ENCODE data around the gene SRBD1.

The SRBD1 gene

GRCh38 chr2:45571940-45572339 is 39.1 kb downstream of the SRBD1 start:
- Mint-ChIP-seq H3K27ac (peak overlapping the region in 1 of 2 donors; percentile 60), H3K36me3 (ENCODE audit: insufficient read depth) (peaks cover 16% of the 10 kb centered on the region)

GRCh38 chr2:45570671-45571334 is 40.3 kb downstream of the SRBD1 start:
- DNase-seq (no peak), ATAC-seq (replicated peaks) (no peak)
- Mint-ChIP-seq H3K4me3 (no peak overlapping the region), H3K4me1 (ENCODE audit: low read depth in 2 of 2) (peaks cover 7 to 8% of the 10 kb centered on the region in 2 donors), H3K9me3 (no peaks in the 10 kb centered on the region), H3K27me3 (no peaks in the 10 kb centered on the region), H3K27ac (peak overlapping the region; percentile 41 to 60), H3K36me3 (ENCODE audit: insufficient read depth) (peaks cover 16% of the 10 kb centered on the region)

More at GRCh38 chr2:45571940-45572339, 39.1 kb downstream of the SRBD1 start:
- H3K9me3 Mint-ChIP-seq, result no peaks in the 10 kb centered on the region
- no peak for ATAC-seq (replicated peaks)
- no peak for DNase-seq
- no peaks in the 10 kb centered on the region for H3K27me3 Mint-ChIP-seq
- peaks cover 7 to 8% of the 10 kb centered on the region in 2 donors for H3K4me1 Mint-ChIP-seq (ENCODE audit: low read depth in 2 of 2)
- H3K4me3 Mint-ChIP-seq, result no peak overlapping the region

- H3K36me3 Mint-ChIP-seq (ENCODE audit: insufficient read depth), result peaks cover 16% of the 10 kb centered on the region
- peak overlapping the region; percentile 88 to 92 for H3K27ac Mint-ChIP-seq
- ATAC-seq (replicated peaks) (no peak), DNase-seq (no peak)
- H3K27me3 Mint-ChIP-seq, result no peaks in the 10 kb centered on the region
- peak overlapping the region; percentile 35 to 43 for H3K4me3 Mint-ChIP-seq
- no peaks in the 10 kb centered on the region for H3K9me3 Mint-ChIP-seq
- peaks cover 8 to 11% of the 10 kb centered on the region in 2 donors for H3K4me1 Mint-ChIP-seq (ENCODE audit: low read depth in 2 of 2)
Measured at GRCh38 chr2:45568935-45569334, 42.1 kb downstream of the SRBD1 start.

GRCh38 chr2:45567974-45568789 is 42.9 kb downstream of the SRBD1 start:
- H3K4me3 Mint-ChIP-seq, result peak overlapping the region; percentile 58 to 61
- peaks cover 16% of the 10 kb centered on the region for H3K36me3 Mint-ChIP-seq (ENCODE audit: insufficient read depth)
- DNase-seq (peak in 2 of 3 experiments; percentile 13 to 17), ATAC-seq (replicated peaks) (peak; percentile 99)
- no peaks in the 10 kb centered on the region for H3K27me3 Mint-ChIP-seq
- H3K4me1 Mint-ChIP-seq (ENCODE audit: low read depth in 2 of 2), result peaks cover 8 to 17% of the 10 kb centered on the region in 2 donors
- H3K27ac Mint-ChIP-seq, result peak overlapping the region; percentile 41 to 89
- H3K9me3 Mint-ChIP-seq, result no peaks in the 10 kb centered on the region

- Mint-ChIP-seq H3K27me3 (no peaks in the 10 kb centered on the region), H3K9me3 (no peaks in the 10 kb centered on the region), H3K4me3 (peak overlapping the region; percentile 58 to 61), H3K27ac (peak overlapping the region; percentile 41 to 89), H3K36me3 (ENCODE audit: insufficient read depth) (peaks cover 16% of the 10 kb centered on the region), H3K4me1 (ENCODE audit: low read depth in 2 of 2) (peaks cover 8 to 17% of the 10 kb centered on the region in 2 donors)
- DNase-seq (no peak), ATAC-seq (replicated peaks) (peak; percentile 24)
Measured at GRCh38 chr2:45567288-45567963, 43.6 kb downstream of the SRBD1 start.

- no peaks in the 10 kb centered on the region for H3K9me3 Mint-ChIP-seq
- H3K27ac Mint-ChIP-seq, result peak overlapping the region in 1 of 2 donors; percentile 7
- DNase-seq (no peak), ATAC-seq (replicated peaks) (no peak)
- no peaks in the 10 kb centered on the region for H3K27me3 Mint-ChIP-seq
- no peak overlapping the region for H3K4me3 Mint-ChIP-seq
- H3K4me1 Mint-ChIP-seq (ENCODE audit: low read depth in 2 of 2), result peaks cover 2 to 22% of the 10 kb centered on the region in 2 donors
- H3K36me3 Mint-ChIP-seq (ENCODE audit: insufficient read depth), result peaks cover 3% of the 10 kb centered on the region
Measured at GRCh38 chr2:45559436-45559835, 51.6 kb downstream of the SRBD1 start.

- Mint-ChIP-seq H3K9me3 (no peaks in the 10 kb centered on the region), H3K36me3 (ENCODE audit: insufficient read depth) (peaks cover 8% of the 10 kb centered on the region), H3K27me3 (no peaks in the 10 kb centered on the region), H3K27ac (peak overlapping the region in 1 of 2 donors; percentile 71), H3K4me3 (no peak overlapping the region), H3K4me1 (ENCODE audit: low read depth in 2 of 2) (peaks cover 2 to 15% of the 10 kb centered on the region in 2 donors)
- no peak for ATAC-seq (replicated peaks)
- DNase-seq, result no peak
Measured at GRCh38 chr2:45554742-45555140, 56.3 kb downstream of the SRBD1 start.

GRCh38 chr2:45554073-45554741 is 56.9 kb downstream of the SRBD1 start:
- H3K9me3 Mint-ChIP-seq, result no peaks in the 10 kb centered on the region
- ATAC-seq (replicated peaks) (no peak), DNase-seq (no peak)
- H3K4me1 Mint-ChIP-seq (ENCODE audit: low read depth in 2 of 2), result peaks cover under 1 to 13% of the 10 kb centered on the region in 2 donors
- H3K27me3 Mint-ChIP-seq, result no peaks in the 10 kb centered on the region
- no peak overlapping the region for H3K4me3 Mint-ChIP-seq
- H3K36me3 Mint-ChIP-seq (ENCODE audit: insufficient read depth), result peaks cover 8% of the 10 kb centered on the region
- H3K27ac Mint-ChIP-seq, result peak overlapping the region in 1 of 2 donors; percentile 71

- H3K36me3 Mint-ChIP-seq (ENCODE audit: insufficient read depth), result peaks cover 13% of the 10 kb centered on the region
- DNase-seq (no peak), ATAC-seq (replicated peaks) (no peak)
- no peak overlapping the region for H3K4me3 Mint-ChIP-seq
- H3K27ac Mint-ChIP-seq, result no peak overlapping the region
- H3K9me3 Mint-ChIP-seq, result no peaks in the 10 kb centered on the region
- no peaks in the 10 kb centered on the region for H3K27me3 Mint-ChIP-seq
- peaks cover 0 to 9% of the 10 kb centered on the region in 2 donors for H3K4me1 Mint-ChIP-seq (ENCODE audit: low read depth in 2 of 2)
Measured at GRCh38 chr2:45551862-45552261, 59.2 kb downstream of the SRBD1 start.

- Mint-ChIP-seq H3K27me3 (no peaks in the 10 kb centered on the region), H3K4me1 (ENCODE audit: low read depth in 2 of 2) (no peaks in the 10 kb centered on the region), H3K9me3 (no peaks in the 10 kb centered on the region), H3K36me3 (ENCODE audit: insufficient read depth) (peaks cover 38% of the 10 kb centered on the region), H3K27ac (peak overlapping the region in 1 of 2 donors; percentile 42), H3K4me3 (no peak overlapping the region)
- no peak for DNase-seq
- ATAC-seq (replicated peaks), result no peak
Measured at GRCh38 chr2:45545943-45546342, 65.1 kb downstream of the SRBD1 start.

GRCh38 chr2:45543257-45543656 is 67.8 kb downstream of the SRBD1 start:
- Mint-ChIP-seq H3K27me3 (no peaks in the 10 kb centered on the region), H3K4me3 (no peak overlapping the region), H3K36me3 (ENCODE audit: insufficient read depth) (peaks cover 44% of the 10 kb centered on the region), H3K4me1 (ENCODE audit: low read depth in 2 of 2) (no peaks in the 10 kb centered on the region), H3K9me3 (no peaks in the 10 kb centered on the region), H3K27ac (no peak overlapping the region)
- no peak for ATAC-seq (replicated peaks)
- DNase-seq, result no peak

GRCh38 chr2:45542013-45542412 is 69.1 kb downstream of the SRBD1 start:
- H3K4me3 Mint-ChIP-seq, result no peak overlapping the region
- DNase-seq (no peak), ATAC-seq (replicated peaks) (no peak)
- H3K36me3 Mint-ChIP-seq (ENCODE audit: insufficient read depth), result peaks cover 39% of the 10 kb centered on the region
- no peaks in the 10 kb centered on the region for H3K27me3 Mint-ChIP-seq
- H3K9me3 Mint-ChIP-seq, result no peaks in the 10 kb centered on the region
- H3K4me1 Mint-ChIP-seq (ENCODE audit: low read depth in 2 of 2), result no peaks in the 10 kb centered on the region
- no peak overlapping the region for H3K27ac Mint-ChIP-seq

- Mint-ChIP-seq H3K4me3 (no peak overlapping the region), H3K4me1 (ENCODE audit: low read depth in 2 of 2) (no peaks in the 10 kb centered on the region), H3K27ac (no peak overlapping the region), H3K36me3 (ENCODE audit: insufficient read depth) (peaks cover 39% of the 10 kb centered on the region), H3K9me3 (no peaks in the 10 kb centered on the region), H3K27me3 (no peaks in the 10 kb centered on the region)
- DNase-seq (no peak), ATAC-seq (replicated peaks) (no peak)
Measured at GRCh38 chr2:45541450-45541849, 69.6 kb downstream of the SRBD1 start.
